DOHH2 (cell line): ENCODE results near the gene OR10K2.

Experiments used
- H3F3A ChIP-seq: fragments of 200-600 bp; sonication (generic), shearing (Covaris generic); 2 replicates; pipeline ENCODE4 v1.6.0; 2016; ENCODE audit warnings: antibody characterized with exemption, mild to moderate bottlenecking; ENCODE audit not compliant: control insufficient read depth, insufficient read depth
- H3K27ac ChIP-seq: fragments of 200-600 bp; sonication (generic); 2 replicates; pipeline ENCODE4 v1.5.1; 2014; ENCODE audit warnings: low read depth, mild to moderate bottlenecking, low read length, moderate library complexity
- H3K27me3 ChIP-seq: fragments of 200-600 bp; sonication (generic); 2 replicates; pipeline ENCODE4 v1.6.1; 2014; ENCODE audit warnings: mild to moderate bottlenecking, low read length, mixed read lengths; ENCODE audit not compliant: control insufficient read depth
- H3K36me3 ChIP-seq: fragments of 200-600 bp; sonication (generic); 2 replicates; pipeline ENCODE4 v1.6.1; 2014; ENCODE audit warnings: mild to moderate bottlenecking, low read length, moderate library complexity, mixed read lengths; ENCODE audit not compliant: control insufficient read depth
- H3K4me1 ChIP-seq: fragments of 200-600 bp; sonication (generic); 2 replicates; pipeline ENCODE4 v1.6.1; 2014; ENCODE audit warnings: mild to moderate bottlenecking, low read length, mixed read lengths; ENCODE audit not compliant: control insufficient read depth
- H3K4me2 ChIP-seq: fragments of 200-600 bp; sonication (generic); 2 replicates; pipeline ENCODE4 v1.6.0; 2014; ENCODE audit warnings: mild to moderate bottlenecking, low read length, moderate library complexity
- H3K4me3 ChIP-seq: fragments of 200-600 bp; sonication (generic); 2 replicates; pipeline ENCODE4 v1.5.1; 2014; ENCODE audit warnings: mild to moderate bottlenecking, low read length, mixed read lengths
- H3K79me2 ChIP-seq: fragments of 200-600 bp; sonication (generic); 2 replicates; pipeline ENCODE4 v1.6.1; 2014; ENCODE audit warnings: mild to moderate bottlenecking, low read length, mixed read lengths; ENCODE audit not compliant: control insufficient read depth
- H3K9me2 ChIP-seq: fragments of 200-600 bp; sonication (generic); replicated peaks from 2 replicates; pipeline ENCODE4 v1.6.1; 2014; ENCODE audit warnings: mild to moderate bottlenecking, low read length, mixed read lengths; ENCODE audit not compliant: control insufficient read depth
- H3K9me3 ChIP-seq: fragments of 200-600 bp; sonication (generic); 2 replicates; pipeline ENCODE4 v1.6.1; 2014; ENCODE audit warnings: antibody characterized with exemption, low read length, mixed read lengths; ENCODE audit not compliant: control insufficient read depth, insufficient read depth
- H4K20me1 ChIP-seq: fragments of 200-600 bp; sonication (generic); 2 replicates; pipeline ENCODE4 v1.6.0; 2014; ENCODE audit warnings: low read depth, mild to moderate bottlenecking, antibody characterized with exemption, low read length, moderate library complexity; ENCODE audit not compliant: control insufficient read depth, insufficient read depth
- CTCF ChIP-seq: fragments of 200-600 bp; sonication (generic); IDR thresholded peaks from one replicate; pipeline ENCODE4 v1.5.1; 2014; ENCODE audit warnings: antibody characterized with exemption, mild to moderate bottlenecking, low read depth, low read length; ENCODE audit not compliant: poor library complexity, severe bottlenecking
- EZH2phosphoT487 ChIP-seq: fragments of 200-600 bp; sonication (generic); IDR thresholded peaks from 2 replicates; pipeline ENCODE4 v1.6.1; 2017; ENCODE audit warnings: borderline replicate concordance, mild to moderate bottlenecking, antibody characterized with exemption, low read length, moderate library complexity, mixed read lengths

OR10K2 gene

GRCh38 chr1:158398818-158399514 is 27.1 kb downstream of the OR10K2 start, which contains the start of gene OR10T2:
Gene OR10T2 (minus strand): TSS chr1:158399466. CDS start chr1:158399466, 0 bp downstream.
- H3F3A ChIP-seq, result no peaks in the 10 kb centered on the region
- H3K4me3 ChIP-seq, result no peak within 1 kb of the TSS
- no peak within 1 kb of the TSS for H3K27ac ChIP-seq
- TF ChIP-seq CTCF (no peak), EZH2phosphoT487 (no peak)
- peaks cover 9% of the 10 kb centered on the region for H3K27me3 ChIP-seq
- H3K79me2 ChIP-seq, result no peaks in the 10 kb centered on the region
- H3K36me3 ChIP-seq, result no peaks in the 10 kb centered on the region
- H3K4me1 ChIP-seq, result peaks cover 15% of the 10 kb centered on the region
- H4K20me1 ChIP-seq, result no peaks in the 10 kb centered on the region
- H3K9me2 ChIP-seq, result no peaks in the 10 kb centered on the region
- no peak within 1 kb of the TSS for H3K4me2 ChIP-seq
- no peaks in the 10 kb centered on the region for H3K9me3 ChIP-seq

GRCh38 chr1:158396646-158397045 is 29.4 kb downstream of the OR10K2 start:
- H3K4me1 ChIP-seq, result peaks cover 15% of the 10 kb centered on the region
- no peaks in the 10 kb centered on the region for H3F3A ChIP-seq
- H3K4me3 ChIP-seq, result no peak overlapping the region
- H3K9me2 ChIP-seq, result no peaks in the 10 kb centered on the region
- no peak overlapping the region for H3K4me2 ChIP-seq
- H3K27ac ChIP-seq, result no peak overlapping the region
- H3K9me3 ChIP-seq, result no peaks in the 10 kb centered on the region
- no peaks in the 10 kb centered on the region for H3K79me2 ChIP-seq
- peaks cover 7% of the 10 kb centered on the region for H3K27me3 ChIP-seq
- no peaks in the 10 kb centered on the region for H3K36me3 ChIP-seq
- TF ChIP-seq CTCF (no peak), EZH2phosphoT487 (no peak)
- H4K20me1 ChIP-seq, result no peaks in the 10 kb centered on the region

- H3K4me1 ChIP-seq, result peaks cover 15% of the 10 kb centered on the region
- no peak overlapping the region for H3K27ac ChIP-seq
- no peaks in the 10 kb centered on the region for H4K20me1 ChIP-seq
- no peaks in the 10 kb centered on the region for H3K27me3 ChIP-seq
- H3K4me3 ChIP-seq, result no peak overlapping the region
- no peaks in the 10 kb centered on the region for H3K9me3 ChIP-seq
- H3K4me2 ChIP-seq, result no peak overlapping the region
- no peaks in the 10 kb centered on the region for H3F3A ChIP-seq
- no peaks in the 10 kb centered on the region for H3K79me2 ChIP-seq
- no peaks in the 10 kb centered on the region for H3K9me2 ChIP-seq
- TF ChIP-seq CTCF (no peak), EZH2phosphoT487 (no peak)
- no peaks in the 10 kb centered on the region for H3K36me3 ChIP-seq
These were observed 32.6 kb downstream of the OR10K2 start for GRCh38 chr1:158393476-158393875.
